Activated CD4-positive, alpha-beta T cell treated with anti-CD3 and anti-CD28 coated beads, Interleukin-2, amount 50 U/mL, for 1 hour (primary cell): ENCODE results near the gene BAZ2A.
A peak's percentile ranks its signal among the peaks of the same experiment; 100 is the strongest.

Source experiments
- DNase-seq: peaks from one replicate; pipeline ENCODE4 v3.0.0-alpha.2; 2020

BAZ2A gene

GRCh38 chr12:56634837-56635791 is 5.0 kb upstream of the BAZ2A start:
- peak; percentile 58 for DNase-seq

DNA sequence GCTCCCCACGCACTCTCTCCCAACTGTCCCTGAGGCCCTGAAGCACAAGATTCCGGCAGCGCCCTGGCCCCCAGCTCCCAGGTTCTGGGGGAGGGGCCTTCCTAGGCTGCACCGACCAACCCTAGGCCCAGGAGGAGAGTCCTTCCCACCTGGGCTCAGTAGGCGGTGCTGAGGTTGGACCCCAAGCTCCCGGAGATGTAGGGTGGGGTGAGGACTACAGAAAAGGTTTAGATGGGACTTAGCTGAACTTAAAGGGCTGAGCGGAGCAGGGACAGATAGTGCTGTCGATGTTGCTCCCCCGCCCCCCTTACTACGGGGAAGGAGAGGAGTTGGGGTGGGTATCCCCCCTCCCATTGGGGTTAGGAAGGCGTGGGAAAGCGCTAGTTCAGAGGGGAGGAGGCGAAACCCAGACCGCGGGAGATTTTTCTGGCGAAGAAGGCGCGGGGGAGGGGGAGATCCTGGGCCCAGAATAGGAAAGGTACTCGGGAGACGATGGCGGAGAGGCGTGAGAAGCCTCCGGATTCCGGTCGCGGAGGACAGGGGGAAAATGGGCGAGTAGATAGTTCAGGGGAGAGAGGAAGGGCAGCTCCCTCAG is 4.2 kb upstream of the BAZ2A start:
- DNase-seq, result no peak

- DNase-seq, result no peak
These were observed 3.5 kb upstream of the BAZ2A start for GRCh38 chr12:56633468-56634241.

- no peak for DNase-seq
These were observed 2.8 kb upstream of the BAZ2A start for GRCh38 chr12:56632701-56633467.

- peak; percentile 38 for DNase-seq
These were observed 1.9 kb upstream of the BAZ2A start for GRCh38 chr12:56631790-56632700.

DNA sequence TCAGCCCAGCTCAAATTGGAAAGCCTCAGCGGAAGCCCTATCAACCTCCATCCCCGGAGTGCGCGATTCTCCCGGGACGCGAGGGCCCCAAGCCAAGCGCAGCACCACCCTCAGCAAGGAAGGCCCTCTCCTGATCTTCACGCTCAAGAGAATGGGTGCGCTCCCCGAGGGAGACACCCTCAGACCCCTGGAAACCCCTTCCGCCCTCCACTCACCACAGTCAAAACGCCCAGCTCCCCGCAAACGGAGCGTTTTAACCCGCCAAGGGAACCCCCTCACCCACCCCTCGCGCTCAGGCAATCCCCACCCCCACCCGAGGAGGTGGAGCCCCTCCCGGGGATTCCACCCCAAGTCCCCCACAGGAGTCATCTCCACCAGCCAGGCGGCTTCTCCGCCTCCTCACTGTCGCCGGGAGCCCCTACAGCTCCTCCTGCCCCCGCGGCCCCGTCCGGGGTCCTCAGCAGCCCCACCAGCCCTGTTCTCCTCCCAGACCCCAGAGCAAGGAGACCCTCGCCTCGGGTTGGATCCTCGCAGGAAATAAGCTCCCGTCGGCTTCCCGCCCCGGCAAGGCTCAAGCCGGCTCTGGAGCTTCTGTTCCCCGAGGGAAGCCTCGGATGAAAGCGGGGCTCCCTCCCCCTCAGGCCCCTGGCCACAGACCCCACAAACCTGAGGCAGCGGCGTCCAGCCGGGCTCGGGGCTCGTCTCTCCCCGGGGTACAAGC is 507 bp downstream of the BAZ2A start:
- peak; percentile 37 for DNase-seq

DNA sequence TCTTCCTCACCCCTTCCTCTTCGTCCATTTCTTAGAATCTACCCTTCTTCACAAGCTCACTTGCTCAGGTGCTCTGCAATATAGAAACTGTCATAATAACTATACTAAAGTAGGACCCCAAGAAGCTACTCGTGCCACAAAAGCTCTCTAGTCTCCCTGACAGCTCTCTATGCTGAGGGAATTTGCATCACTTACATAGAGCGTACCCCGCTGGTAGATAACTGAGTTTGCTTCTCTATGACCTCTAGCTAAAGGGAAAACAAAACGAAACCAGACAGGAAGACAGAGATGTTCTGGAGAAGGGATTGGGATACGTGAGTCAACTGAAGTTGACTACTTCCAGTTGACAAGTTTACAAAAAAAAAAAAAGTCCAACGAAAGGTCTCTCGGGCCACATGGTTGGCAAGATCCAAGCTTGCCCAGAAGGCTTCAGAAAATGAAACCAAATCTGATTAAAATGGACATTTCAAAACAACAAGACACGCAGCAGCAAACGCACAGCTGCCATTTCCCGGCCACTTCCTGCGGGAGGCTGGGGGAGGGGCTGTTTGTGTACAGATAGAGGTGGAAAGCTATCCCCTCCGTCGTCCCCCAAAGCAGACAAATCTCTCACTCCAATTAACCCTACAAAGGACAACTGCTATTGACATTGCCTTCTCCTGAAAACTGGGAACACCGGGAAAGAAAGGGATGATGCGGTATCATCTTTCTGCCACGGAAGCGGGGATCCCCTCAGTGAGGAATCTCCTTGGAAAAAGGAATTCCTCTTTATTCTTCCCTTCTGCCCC is 1.3 kb downstream of the BAZ2A start:
- peak; percentile 60 for DNase-seq

GRCh38 chr12:56626701-56627100 is 3.4 kb downstream of the BAZ2A start:
- DNase-seq, result no peak

DNA sequence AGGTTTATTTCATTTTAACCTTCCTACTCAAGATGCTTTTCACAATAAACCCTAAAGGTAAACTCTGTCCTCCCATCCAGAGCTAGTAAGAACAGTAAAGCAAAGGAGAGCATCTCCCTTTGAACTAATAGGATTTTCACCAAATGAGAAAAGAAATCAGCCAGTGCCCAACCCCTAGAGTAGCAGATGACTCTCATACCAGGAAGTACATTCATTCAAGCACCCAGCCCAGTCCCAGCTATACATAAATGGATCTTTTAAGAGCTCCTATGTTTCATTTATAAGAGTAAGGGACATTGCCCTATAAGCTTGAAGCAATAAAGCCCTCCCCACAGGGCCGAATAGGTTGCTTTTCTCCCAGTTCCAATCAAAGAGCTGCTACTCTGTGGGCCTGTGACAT is 7.6 kb downstream of the BAZ2A start:
- DNase-seq, result no peak

DNA sequence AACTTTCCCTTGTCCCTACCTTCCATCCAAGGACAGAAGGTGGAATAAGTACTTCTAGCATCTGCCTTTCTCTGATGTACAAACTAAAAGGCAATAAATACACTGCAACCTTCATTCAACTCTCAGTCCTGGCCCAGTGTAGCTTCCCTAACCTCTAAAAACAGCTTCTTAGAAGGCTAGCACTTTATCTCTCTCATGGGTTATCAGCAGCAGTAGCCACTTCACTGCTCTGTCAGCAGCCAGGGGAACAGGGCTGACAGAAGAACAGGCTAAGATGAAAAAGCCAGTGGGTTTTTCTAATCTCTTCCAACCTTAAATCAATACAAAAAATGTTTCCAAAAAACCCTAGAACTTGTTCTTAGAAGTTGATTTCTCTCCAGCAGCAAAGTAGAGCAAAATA is 13.2 kb downstream of the BAZ2A start:
- DNase-seq, result no peak

DNA sequence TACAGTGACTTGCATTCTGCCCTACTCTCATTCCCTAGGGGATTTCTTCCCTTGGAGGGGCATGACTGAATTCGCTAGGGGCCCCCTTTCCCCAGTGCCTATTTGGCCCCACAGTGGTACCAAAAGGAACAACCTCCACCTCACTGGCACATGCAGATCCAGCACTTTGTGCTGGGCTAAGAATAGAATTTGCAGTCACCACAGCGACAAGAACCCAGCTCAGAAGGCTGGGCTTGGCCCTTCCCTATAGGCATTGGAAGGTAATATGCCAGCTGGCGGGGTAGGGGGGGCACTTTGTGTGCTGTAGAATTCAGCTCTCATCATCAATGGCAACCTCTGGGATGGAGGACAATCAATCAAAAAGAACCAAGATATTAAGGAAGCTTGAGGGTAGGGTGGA is 13.9 kb downstream of the BAZ2A start:
- no peak for DNase-seq

- DNase-seq, result no peak
These were observed 15.5 kb downstream of the BAZ2A start for GRCh38 chr12:56614627-56615026.

- DNase-seq, result no peak
These were observed 25.8 kb downstream of the BAZ2A start for GRCh38 chr12:56604355-56604754.

DNA sequence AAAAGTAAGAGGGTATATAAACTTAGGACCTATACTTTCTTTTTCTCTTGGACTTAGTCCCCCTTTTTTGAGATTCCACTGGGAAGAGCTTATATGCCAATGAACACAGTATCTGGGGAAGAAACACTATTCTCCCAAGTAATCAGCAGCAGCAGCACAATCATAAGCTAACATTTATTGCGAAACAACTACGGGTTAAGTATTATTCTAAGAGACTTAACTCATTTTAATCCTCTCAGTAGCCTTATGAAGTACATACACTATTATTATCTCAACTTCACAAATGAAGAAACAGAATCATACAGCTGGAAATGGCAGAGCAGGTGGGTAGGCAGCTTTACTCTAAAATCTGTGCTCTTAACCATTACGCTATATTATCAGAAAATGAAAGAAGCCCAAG is 27.9 kb downstream of the BAZ2A start:
- DNase-seq, result no peak

GRCh38 chr12:56601503-56601902 is 28.6 kb downstream of the BAZ2A start:
- peak; percentile 39 for DNase-seq

- DNase-seq, result no peak
These were observed 29.4 kb downstream of the BAZ2A start for GRCh38 chr12:56600753-56601152.

DNA sequence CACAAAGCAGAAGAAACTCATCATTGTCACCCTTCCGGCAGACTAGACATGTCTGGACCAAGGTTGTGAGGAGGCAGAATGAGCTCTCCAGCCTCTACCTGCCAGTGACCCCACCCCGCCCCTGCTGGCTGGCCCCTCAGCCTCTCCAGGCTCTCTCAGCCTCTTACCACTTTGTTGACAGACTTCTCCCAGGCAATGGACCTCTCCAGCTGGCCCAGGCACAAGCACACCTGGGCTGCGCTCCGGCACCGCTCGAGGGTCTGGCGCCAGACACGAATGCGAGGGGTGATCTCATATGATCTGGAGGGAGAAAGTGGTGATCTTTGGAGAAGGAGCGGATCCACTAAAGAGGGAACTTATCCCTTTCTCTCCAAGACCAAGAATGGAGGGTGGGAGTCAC is 30.3 kb downstream of the BAZ2A start:
- DNase-seq, result no peak

GRCh38 chr12:56599041-56599440 is 31.1 kb downstream of the BAZ2A start:
- no peak for DNase-seq

- DNase-seq, result no peak
These were observed 33.3 kb downstream of the BAZ2A start for GRCh38 chr12:56596815-56597214.
